ENCODE data around the gene TMEM238. TPM values are rescaled to one million over a fixed set of nuclear protein-coding genes. Genes with fewer than 3 reads are reported as not detected.

Gene TMEM238
- polyA plus RNA-seq, 1 donor from 2014 or later: not detected

DNA sequence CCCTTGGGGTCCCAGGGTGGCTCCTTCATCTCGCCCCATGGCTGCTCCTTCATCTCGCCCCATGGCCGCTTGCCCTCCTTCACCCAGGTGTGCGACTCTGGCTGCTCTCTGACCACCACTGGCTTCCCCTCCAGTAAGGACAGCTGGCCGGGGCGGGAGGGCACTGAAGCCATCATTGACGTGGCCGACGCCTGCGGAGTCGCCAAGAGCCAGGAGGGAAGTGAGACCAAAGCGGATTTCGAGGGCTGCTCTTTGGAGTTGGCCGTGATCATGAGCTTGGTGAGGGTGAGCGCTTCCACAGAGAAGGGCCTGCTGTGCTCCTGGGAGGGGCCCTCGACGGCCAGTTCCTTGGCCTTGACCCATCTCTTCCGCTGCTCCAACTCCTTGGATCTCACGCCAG lies 25.6 kb downstream of the TMEM238 start:
- no peak overlapping the region for H3K4me2 ChIP-seq (ENCODE audit: low read length)
- no peak overlapping the region for H3K9ac ChIP-seq (ENCODE audit: low read length)
- no peaks in the 10 kb centered on the region for H3F3A ChIP-seq (ENCODE audit: insufficient read depth, low read length, poor library complexity, severe bottlenecking)
- no peaks in the 10 kb centered on the region for H3K9me3 ChIP-seq (ENCODE audit: low read length)
- no peak overlapping the region for H2AFZ ChIP-seq (ENCODE audit: low read depth, low read length)
- H3K9me2 ChIP-seq (ENCODE audit: insufficient read depth, low read length): no peaks in the 10 kb centered on the region
- no peaks in the 10 kb centered on the region for H3K79me2 ChIP-seq (replicated peaks; ENCODE audit: insufficient read depth, low read length)
- no peaks in the 10 kb centered on the region for H4K20me1 ChIP-seq (ENCODE audit: insufficient read depth)
- TF ChIP-seq SMC3 (conservative IDR thresholded peaks at IDR 0.05; ENCODE audit: poor library complexity): no peak
- TF ChIP-seq MXI1 (conservative IDR thresholded peaks at IDR 0.05; ENCODE audit: poor library complexity, severe bottlenecking): no peak
- TF ChIP-seq EZH2 (IDR thresholded peaks at IDR 0.05; ENCODE audit: borderline replicate concordance, insufficient read depth, low read length, poor library complexity, severe bottlenecking): no peak
- TF ChIP-seq RAD21 (conservative IDR thresholded peaks at IDR 0.05): no peak
- TF ChIP-seq, protein P1, sequence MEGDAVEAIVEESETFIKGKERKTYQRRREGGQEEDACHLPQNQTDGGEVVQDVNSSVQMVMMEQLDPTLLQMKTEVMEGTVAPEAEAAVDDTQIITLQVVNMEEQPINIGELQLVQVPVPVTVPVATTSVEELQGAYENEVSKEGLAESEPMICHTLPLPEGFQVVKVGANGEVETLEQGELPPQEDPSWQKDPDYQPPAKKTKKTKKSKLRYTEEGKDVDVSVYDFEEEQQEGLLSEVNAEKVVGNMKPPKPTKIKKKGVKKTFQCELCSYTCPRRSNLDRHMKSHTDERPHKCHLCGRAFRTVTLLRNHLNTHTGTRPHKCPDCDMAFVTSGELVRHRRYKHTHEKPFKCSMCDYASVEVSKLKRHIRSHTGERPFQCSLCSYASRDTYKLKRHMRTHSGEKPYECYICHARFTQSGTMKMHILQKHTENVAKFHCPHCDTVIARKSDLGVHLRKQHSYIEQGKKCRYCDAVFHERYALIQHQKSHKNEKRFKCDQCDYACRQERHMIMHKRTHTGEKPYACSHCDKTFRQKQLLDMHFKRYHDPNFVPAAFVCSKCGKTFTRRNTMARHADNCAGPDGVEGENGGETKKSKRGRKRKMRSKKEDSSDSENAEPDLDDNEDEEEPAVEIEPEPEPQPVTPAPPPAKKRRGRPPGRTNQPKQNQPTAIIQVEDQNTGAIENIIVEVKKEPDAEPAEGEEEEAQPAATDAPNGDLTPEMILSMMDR (IDR thresholded peaks at IDR 0.05; ENCODE audit: poor library complexity, severe bottlenecking): no peak
- TF ChIP-seq, protein P2, sequence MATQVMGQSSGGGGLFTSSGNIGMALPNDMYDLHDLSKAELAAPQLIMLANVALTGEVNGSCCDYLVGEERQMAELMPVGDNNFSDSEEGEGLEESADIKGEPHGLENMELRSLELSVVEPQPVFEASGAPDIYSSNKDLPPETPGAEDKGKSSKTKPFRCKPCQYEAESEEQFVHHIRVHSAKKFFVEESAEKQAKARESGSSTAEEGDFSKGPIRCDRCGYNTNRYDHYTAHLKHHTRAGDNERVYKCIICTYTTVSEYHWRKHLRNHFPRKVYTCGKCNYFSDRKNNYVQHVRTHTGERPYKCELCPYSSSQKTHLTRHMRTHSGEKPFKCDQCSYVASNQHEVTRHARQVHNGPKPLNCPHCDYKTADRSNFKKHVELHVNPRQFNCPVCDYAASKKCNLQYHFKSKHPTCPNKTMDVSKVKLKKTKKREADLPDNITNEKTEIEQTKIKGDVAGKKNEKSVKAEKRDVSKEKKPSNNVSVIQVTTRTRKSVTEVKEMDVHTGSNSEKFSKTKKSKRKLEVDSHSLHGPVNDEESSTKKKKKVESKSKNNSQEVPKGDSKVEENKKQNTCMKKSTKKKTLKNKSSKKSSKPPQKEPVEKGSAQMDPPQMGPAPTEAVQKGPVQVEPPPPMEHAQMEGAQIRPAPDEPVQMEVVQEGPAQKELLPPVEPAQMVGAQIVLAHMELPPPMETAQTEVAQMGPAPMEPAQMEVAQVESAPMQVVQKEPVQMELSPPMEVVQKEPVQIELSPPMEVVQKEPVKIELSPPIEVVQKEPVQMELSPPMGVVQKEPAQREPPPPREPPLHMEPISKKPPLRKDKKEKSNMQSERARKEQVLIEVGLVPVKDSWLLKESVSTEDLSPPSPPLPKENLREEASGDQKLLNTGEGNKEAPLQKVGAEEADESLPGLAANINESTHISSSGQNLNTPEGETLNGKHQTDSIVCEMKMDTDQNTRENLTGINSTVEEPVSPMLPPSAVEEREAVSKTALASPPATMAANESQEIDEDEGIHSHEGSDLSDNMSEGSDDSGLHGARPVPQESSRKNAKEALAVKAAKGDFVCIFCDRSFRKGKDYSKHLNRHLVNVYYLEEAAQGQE (IDR thresholded peaks at IDR 0.05; ENCODE audit: borderline replicate concordance): no peak
- no peak for TF ChIP-seq TAF1 (IDR thresholded peaks at IDR 0.05; ENCODE audit: low read depth)
- no peak for TF ChIP-seq EP300 (conservative IDR thresholded peaks at IDR 0.05; ENCODE audit: poor library complexity, severe bottlenecking)
- no peak for TF ChIP-seq POLR2AphosphoS5 (IDR thresholded peaks at IDR 0.05)
- H3K36me3 ChIP-seq (ENCODE audit: insufficient read depth, low read length): no peaks in the 10 kb centered on the region
- H3K27ac ChIP-seq (ENCODE audit: low read length): no peak overlapping the region
- H3K27me3 ChIP-seq (ENCODE audit: insufficient read depth, low read depth, low read length): peaks cover 30% of the 10 kb centered on the region
- H3K4me3 ChIP-seq (ENCODE audit: low read length): no peak overlapping the region

DNA sequence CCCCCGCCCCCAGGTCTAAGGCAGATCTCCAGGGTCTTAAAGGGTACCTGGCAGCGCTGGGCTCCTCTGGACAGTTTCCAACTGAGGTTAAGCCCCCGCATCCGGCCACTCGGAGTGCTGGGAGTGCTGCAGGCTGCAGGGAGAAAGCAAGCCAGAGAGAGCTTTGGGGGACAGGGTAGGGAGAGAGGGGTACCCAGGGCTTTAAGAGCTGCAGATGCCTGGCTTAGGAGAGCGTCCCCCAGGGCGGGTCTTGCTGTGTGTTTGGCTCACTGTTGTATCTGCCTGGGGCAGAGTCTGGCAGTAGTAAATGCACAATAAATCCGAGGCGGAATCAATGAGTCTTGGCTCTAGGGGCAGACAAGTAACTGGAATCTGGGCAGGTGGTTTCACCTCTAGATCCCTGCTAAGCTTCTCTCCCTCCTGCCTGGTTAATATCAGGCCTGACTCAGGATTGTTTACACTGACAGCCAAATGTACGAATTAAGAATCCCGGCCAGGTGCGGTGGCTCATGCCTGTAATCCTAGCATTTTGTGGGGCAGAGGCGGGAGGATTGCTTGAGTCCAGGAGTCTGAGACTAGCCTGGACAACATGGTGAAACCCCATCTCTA lies 28.8 kb downstream of the TMEM238 start:
- H3K27ac ChIP-seq (ENCODE audit: low read length): no peak overlapping the region
- H3K9ac ChIP-seq (ENCODE audit: low read length): no peak overlapping the region
- no peaks in the 10 kb centered on the region for H3K9me2 ChIP-seq (ENCODE audit: insufficient read depth, low read length)
- no peak overlapping the region for H3K4me3 ChIP-seq (ENCODE audit: low read length)
- H3K27me3 ChIP-seq (ENCODE audit: insufficient read depth, low read depth, low read length): peaks cover 54% of the 10 kb centered on the region
- no peaks in the 10 kb centered on the region for H3K9me3 ChIP-seq (ENCODE audit: low read length)
- no peaks in the 10 kb centered on the region for H3K36me3 ChIP-seq (ENCODE audit: insufficient read depth, low read length)
- no peaks in the 10 kb centered on the region for H4K20me1 ChIP-seq (ENCODE audit: insufficient read depth)
- H3K79me2 ChIP-seq (replicated peaks; ENCODE audit: insufficient read depth, low read length): no peaks in the 10 kb centered on the region
- H2AFZ ChIP-seq (ENCODE audit: low read depth, low read length): no peak overlapping the region
- no peaks in the 10 kb centered on the region for H3F3A ChIP-seq (ENCODE audit: insufficient read depth, low read length, poor library complexity, severe bottlenecking)
- no peak overlapping the region for H3K4me2 ChIP-seq (ENCODE audit: low read length)
- TF ChIP-seq EP300 (conservative IDR thresholded peaks at IDR 0.05; ENCODE audit: poor library complexity, severe bottlenecking): no peak
- no peak for TF ChIP-seq SMC3 (conservative IDR thresholded peaks at IDR 0.05; ENCODE audit: poor library complexity)
- no peak for TF ChIP-seq EZH2 (IDR thresholded peaks at IDR 0.05; ENCODE audit: borderline replicate concordance, insufficient read depth, low read length, poor library complexity, severe bottlenecking)
- TF ChIP-seq RAD21 (conservative IDR thresholded peaks at IDR 0.05): no peak
- no peak for TF ChIP-seq POLR2AphosphoS5 (IDR thresholded peaks at IDR 0.05)
- TF ChIP-seq MXI1 (conservative IDR thresholded peaks at IDR 0.05; ENCODE audit: poor library complexity, severe bottlenecking): no peak
- TF ChIP-seq, protein P1 (IDR thresholded peaks at IDR 0.05; ENCODE audit: poor library complexity, severe bottlenecking): no peak
- TF ChIP-seq, protein P2 (IDR thresholded peaks at IDR 0.05; ENCODE audit: borderline replicate concordance): no peak
- TF ChIP-seq TAF1 (IDR thresholded peaks at IDR 0.05; ENCODE audit: low read depth): no peak

Measured in neural cell (in vitro differentiated cells).